Colon (tissue), 2 donors: ENCODE measurements around the gene ARV1.

ENCODE experiments used
- FAIRE-seq: peaks from 2 replicates; lab custom pipeline; 2012; peaks lifted over from hg19 to GRCh38; lab: Jason Lieb, UNC
- donor health status: control.
- donor health status: control.

The ARV1 gene

GRCh38 chr1:230978491-230979388 lies at the start of gene ARV1, which contains the start of gene TTC13:
Gene ARV1 (plus strand): TSS chr1:230979094. CDS start chr1:230979106, 12 bp downstream.
Gene TTC13 (minus strand): TSS chr1:230978861. CDS start chr1:230978830, 31 bp downstream.
- FAIRE-seq, result peak; percentile 14

DNA sequence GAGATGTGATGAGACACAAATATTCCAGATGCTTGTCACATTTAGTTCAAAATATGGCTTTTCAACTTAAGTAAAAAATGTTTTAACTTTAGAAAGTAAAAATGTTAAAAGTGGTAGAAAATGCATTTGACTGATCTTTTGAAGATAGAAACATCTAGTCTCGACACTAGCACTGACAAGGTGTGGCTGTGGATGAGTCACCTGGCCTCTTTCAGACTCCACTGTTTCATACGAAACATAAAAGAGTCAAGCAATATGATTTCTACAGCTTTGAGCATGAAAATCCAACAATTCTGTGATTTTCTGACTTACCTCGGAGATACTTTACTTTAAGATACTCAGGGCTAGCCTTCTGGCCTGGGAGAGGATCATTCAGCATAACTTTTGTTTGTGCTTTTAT lies 47.9 kb upstream of the ARV1 start:
- no peak for FAIRE-seq

GRCh38 chr1:230935852-230936251 lies 43.0 kb upstream of the ARV1 start:
- FAIRE-seq, result no peak

DNA sequence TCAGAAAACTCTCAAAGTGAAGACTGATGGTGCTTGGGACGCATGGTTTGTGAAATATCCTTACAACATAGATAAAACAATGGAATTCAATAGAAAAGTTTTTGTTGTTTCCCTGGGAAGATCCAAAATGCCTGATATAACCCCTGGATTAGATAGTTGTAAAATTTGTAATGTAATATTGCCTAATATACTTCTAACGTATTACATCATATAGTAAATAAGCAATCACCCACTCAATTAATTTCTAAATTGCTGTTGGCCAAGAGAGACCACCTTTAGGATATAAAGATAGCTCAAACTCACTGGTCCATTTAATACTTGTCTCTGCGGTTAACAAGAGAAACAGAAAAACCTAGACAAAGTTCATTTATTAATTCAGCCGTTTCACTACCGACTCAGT lies 42.4 kb upstream of the ARV1 start:
- FAIRE-seq, result no peak

DNA sequence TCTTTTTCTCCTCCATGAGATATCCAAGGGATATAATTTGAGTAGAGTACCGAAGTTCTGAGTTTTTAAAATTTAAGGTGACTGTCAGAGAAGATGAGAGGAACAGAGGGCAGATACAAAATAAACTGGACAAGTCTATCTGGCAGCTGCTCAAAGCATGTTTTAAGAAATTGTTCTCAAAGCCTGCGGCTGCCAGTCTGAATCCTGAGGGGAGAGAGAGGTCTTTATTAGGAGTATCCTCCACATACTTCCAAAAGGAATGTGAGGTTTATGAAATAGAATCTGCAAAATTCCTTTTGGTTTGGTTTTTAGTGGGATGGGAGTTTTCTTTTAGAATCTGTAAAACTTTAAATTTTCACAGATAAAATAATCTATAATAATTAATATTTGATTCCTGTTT lies 41.5 kb upstream of the ARV1 start:
- no peak for FAIRE-seq

DNA sequence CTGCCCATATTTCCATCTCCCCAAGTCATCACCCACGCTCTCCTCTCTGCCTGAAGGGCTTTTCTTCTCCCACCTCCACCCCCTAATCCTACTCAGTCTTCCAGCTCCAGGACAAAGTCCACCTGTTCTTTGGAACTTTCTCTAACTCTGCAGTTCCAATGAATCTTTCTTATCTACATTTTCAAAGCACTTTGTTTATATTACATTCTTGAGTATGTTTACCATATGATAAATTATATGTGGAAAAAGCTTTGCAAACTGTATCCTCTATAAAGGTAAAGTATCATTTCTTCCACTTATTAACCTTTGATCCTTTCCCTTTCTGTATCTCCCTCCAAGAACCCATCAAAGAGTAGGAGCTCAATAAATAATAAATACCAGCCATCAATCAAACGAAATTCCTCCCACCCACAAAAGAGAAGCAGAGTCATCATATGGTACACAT lies 39.9 kb upstream of the ARV1 start:
- no peak for FAIRE-seq

DNA sequence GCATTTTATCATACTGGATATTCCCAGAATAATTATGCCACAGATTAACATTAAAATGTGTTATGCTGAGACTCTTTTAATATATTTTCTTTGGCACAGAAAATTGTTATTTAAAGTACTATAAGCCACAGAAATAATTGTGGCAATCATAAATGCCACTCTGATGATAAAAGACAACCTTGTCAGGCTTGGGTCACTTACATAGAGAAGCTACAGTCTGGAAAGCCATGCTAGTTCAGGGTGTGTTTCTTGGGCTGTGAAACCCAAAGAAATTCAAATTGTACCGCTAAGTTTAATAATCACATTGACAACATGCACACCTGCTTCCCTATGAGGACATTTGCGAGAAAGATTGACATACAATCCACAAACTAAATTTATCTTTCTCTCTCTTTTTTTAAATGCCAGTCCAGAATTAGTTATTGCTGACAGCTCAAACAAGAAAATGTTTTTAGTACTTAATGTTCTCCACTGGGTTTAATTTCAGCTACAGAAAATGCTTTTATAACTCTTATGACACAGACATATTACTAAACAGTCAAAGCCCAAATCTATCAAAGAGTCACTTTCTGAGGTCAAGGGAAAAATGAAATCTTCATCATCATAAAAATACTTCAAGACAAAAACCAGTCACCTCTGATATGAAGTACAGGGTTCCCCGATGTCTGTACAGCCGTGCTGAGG lies 38.9 kb upstream of the ARV1 start:
- no peak for FAIRE-seq

DNA sequence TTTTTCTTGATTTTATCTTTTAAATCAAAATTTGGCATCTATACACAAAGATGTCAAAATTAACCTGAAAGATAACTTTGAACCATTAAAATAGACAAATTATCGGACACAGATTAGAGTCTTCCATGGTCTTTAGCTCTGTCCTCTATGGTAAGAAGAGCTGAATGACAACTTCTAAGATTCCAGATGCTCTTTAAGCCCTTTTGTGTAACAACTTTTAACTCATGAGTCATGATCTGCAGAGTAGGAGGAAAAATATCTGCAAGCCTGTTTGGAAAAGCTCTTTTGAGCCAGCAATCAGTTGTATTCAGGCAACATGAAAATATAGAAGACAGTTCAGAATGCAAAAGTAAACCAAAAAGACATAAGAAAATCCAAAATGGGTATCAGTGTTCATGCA lies 38.0 kb upstream of the ARV1 start:
- FAIRE-seq, result no peak

GRCh38 chr1:230943048-230943593 lies 35.8 kb upstream of the ARV1 start:
- no peak for FAIRE-seq

DNA sequence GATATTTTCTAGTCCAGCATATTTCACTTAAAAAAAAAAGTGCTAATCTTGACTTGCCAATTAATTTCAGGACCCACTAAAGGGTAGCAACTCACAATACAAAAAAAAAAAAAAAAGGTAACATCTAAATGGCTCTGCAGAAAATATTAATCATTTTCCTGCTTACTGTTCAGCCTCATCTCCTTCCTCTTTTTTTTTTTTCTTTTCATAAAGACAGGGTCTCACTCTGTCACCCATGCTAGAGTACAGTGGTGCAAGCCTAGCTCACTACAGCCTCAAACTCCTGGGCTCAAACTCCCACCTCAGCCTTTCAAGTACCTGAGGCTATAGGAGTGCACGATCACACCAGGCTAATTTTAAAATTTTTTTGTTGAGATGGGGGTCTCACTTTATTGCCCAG lies 30.6 kb upstream of the ARV1 start:
- no peak for FAIRE-seq

DNA sequence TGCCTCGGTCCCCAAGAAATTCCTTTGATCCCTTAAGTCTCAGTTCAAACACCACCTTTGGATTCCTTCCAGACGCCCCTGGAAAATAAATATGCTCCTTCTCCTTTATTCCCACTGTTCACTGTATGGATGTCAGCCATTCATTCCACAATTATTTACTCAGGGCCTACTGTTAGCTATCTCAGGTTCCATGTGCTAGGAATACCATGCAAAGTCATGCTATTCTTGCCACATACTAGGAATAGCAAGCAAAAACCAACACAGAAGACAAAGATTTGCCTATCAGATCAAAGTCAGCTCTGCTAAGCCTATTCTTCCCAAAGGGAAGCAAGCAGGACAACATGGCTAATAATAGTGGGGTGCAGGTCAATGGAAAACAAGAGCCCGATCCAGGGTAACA lies 30.0 kb upstream of the ARV1 start:
- no peak for FAIRE-seq

- no peak for FAIRE-seq
These were observed 28.5 kb upstream of the ARV1 start for GRCh38 chr1:230950404-230950803.

DNA sequence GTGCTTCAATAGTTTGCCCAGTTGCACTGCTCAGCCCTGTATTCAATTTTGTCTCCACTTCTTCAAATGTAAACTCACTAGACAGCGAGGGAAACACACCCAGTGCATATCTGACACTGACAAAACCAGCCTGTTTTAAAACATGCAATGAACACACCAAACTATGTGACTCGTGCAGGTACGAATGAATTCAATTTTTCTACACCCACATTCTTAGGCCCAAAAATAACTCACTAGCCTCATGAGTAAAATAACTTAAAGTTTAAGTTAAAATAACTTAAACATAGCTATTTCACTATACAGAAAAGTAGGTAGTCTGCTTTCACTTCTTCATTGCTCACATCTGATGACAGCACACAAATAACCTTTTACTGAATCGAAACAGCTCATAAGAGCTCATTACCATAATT lies 21.3 kb upstream of the ARV1 start:
- FAIRE-seq, result no peak

DNA sequence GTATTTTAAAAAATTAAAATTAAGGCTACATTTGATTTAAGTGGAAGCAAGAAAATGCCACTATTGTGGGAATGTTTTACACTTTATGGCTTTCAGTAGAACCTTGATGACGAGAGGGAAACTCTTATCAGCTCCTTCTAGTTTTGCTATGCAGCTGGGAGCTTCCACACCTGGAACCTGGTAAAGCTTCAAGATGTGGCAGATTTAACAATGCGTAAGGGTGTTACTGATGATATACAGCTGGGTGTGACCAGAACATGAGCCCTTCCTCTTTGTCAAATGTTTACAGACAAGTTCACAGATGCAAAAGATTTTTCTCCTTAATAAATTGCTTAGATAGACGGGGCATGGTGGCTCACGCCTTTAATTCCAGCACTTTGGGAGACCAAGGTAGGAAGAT lies 20.5 kb upstream of the ARV1 start:
- FAIRE-seq, result peak; percentile 38

GRCh38 chr1:230964896-230965295 lies 14.0 kb upstream of the ARV1 start:
- no peak for FAIRE-seq

DNA sequence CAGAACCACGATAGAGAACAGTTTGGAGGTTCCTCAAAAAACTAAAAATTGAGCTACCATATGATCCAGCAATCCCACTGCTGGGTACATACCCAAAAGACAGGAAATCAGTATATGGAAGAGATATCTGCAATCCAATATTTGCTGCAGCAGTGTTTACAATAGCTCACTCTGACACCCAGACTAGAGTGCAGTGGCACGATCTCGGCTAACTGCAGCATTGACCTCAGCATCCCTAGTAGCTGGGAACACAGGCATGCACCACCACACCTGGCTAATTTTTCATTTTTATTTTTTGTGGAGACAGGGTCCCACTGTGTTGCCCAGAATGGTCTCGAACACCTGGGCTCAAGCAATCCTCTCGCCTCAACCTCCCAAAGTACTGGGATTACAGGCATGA lies 13.4 kb upstream of the ARV1 start:
- FAIRE-seq, result no peak

DNA sequence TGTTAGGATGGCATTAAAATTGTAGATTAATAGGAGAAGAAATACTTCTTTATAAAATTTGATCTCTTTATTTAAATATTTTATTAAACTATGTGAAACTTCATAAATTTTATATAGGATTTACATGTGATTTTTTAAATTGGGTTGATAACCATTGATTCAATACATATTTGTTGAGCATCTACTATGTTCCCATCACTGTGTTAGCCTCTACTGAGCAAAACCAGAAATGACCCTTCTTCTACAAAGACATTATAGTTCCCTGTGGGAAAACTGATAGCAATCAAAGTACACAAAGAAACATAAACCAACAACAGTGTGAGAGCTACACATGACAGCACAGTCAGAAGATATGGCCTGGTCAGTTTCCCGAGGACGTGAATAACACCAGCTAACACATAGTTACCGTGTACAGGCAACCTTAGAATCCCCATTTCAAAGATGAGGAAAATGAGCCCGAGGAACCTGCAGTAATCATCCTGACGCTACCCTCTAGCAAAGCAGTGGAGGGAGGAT lies 12.5 kb upstream of the ARV1 start:
- no peak for FAIRE-seq

DNA sequence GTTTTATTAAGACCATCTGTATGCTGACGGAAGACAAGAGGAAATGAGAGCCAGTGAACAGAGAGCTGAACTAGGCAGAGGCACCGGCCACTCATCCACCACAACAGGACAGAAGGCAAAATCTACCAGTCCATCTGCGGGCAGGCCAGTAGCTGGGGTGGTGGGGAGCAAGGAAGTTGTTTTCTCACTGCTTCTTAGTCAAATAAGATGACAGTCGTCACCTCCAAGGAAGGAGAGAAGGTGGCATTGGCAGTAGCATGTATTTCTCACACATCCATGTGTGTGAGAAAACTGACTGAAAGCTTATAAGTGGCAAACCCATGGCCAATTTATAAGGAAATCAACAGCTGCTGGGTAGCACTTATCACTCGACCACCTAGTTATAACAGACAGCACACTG lies 8.5 kb upstream of the ARV1 start:
- no peak for FAIRE-seq

DNA sequence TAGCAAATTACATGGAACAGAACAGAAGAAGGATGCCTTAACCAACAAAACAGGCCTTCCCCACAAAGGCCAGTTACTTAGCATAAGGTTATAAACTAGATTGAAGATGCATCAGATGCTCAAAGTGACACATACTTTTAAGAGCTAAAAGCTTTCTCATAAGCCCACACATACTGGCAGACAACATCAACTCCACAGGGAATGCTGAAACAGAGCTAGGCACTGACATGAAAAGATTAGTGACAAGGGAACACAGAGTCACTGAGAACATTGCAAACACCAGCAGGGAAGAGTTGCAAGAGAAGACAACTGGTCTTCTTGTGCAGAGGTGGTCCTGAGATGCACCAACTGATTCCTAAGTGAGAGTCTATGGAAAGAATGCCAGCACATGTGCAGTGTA lies 7.1 kb upstream of the ARV1 start:
- no peak for FAIRE-seq

GRCh38 chr1:230972855-230973271 lies 6.0 kb upstream of the ARV1 start:
- no peak for FAIRE-seq

GRCh38 chr1:230975636-230976035 lies 3.3 kb upstream of the ARV1 start:
- FAIRE-seq, result no peak

DNA sequence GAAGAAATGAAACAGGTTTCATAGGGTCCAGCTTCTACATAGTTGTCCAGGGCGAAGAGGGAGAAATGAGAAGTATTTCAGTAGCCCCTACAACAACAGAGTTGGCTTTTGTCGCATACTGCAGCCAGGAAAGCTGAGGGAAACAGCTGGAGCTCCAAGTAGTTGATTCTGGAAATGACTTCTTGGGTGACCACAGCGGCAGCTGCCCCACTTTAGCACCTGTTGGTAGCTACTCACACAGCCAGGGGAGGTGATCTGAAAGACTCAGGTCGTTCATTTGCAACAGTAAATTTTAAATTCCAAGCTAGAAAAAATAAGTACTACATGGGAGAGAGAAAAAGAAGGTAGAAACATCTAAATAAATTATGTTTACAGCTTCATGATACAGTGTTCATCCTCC lies 2.5 kb upstream of the ARV1 start:
- FAIRE-seq, result no peak
